ENCODE data around the gene AMPD2.

The AMPD2 gene

GRCh38 chr1:109619576-109620400 is at the start of gene AMPD2, which contains the start of gene GNAT2:
TSS of gene AMPD2 (plus strand) at chr1:109619837. CDS start at chr1:109621176, 1,339 bp downstream.
TSS of gene GNAT2 (minus strand) at chr1:109619616. CDS start at chr1:109612870, 6,746 bp downstream.
- peak; percentile 57 for DNase-seq (ENCODE audit: low read depth)

- no peak for DNase-seq (ENCODE audit: low read depth)
Measured at GRCh38 chr1:109570414-109570813, 49.2 kb upstream of the AMPD2 start.

GRCh38 chr1:109573785-109574184 is 45.9 kb upstream of the AMPD2 start:
- no peak for DNase-seq (ENCODE audit: low read depth)

DNA sequence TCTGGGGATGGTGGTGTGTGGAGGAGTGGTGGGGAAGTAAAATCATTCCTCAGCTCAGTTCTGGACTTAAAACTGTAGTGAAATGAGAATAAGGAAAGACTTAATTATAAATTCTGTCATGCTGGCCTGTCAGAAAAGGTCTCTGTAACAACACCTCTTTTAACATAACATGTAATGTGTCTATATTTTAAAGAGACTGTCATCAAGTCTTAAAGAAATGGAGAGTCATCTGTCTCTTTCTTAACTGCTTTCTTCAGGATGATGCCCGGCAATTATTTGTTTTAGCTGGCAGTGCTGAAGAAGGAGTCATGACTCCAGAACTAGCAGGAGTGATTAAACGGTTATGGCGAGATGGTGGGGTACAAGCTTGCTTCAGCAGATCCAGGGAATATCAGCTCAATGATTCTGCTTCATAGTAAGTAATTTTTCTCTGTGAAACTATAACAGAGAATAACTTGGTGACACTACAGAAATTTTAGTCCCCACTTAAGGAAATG is 40.6 kb upstream of the AMPD2 start:
- no peak for DNase-seq (ENCODE audit: low read depth)

DNA sequence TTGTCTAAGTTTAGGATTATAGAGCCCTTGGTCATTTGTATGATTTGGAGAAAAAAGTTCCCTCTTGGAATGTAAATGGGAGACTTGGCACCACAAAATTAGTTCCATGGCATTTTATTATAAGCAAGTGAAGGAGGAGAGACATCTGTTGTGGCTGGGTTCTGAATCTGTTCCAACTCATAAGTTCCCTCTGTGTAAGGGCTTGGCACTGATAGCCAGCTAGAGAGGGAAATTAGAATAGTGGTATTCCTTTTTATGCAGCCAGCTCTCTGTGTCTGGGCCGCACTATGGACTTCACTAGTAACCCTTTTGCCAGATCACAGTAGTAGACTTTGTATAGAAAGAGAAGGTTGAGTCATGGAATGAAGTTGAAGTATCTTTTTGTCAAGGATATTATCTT is 40.1 kb upstream of the AMPD2 start:
- no peak for DNase-seq (ENCODE audit: low read depth)

DNA sequence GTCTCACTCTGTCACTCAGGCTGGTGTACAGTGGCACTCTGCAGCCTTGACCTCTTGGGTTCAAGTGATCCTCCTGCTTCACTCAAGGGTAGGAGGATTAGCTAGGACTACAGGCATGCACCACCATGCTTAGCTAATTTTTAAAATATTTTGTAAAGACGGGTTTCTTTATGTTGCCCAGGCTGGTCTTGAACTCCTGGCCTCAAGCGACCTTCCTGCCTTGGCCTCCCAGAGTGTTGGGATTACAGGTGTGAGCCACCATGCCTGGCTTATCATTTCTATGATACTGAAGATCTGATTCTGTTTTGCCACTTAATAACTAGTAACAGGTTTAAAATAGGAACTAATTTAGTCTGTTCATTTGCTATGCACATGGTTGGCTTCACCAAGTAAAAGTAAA is 37.6 kb upstream of the AMPD2 start:
- DNase-seq (ENCODE audit: low read depth), result no peak

- DNase-seq (ENCODE audit: low read depth), result no peak
Measured at GRCh38 chr1:109584766-109585165, 34.9 kb upstream of the AMPD2 start.

GRCh38 chr1:109586055-109586454 is 33.6 kb upstream of the AMPD2 start:
- no peak for DNase-seq (ENCODE audit: low read depth)

DNA sequence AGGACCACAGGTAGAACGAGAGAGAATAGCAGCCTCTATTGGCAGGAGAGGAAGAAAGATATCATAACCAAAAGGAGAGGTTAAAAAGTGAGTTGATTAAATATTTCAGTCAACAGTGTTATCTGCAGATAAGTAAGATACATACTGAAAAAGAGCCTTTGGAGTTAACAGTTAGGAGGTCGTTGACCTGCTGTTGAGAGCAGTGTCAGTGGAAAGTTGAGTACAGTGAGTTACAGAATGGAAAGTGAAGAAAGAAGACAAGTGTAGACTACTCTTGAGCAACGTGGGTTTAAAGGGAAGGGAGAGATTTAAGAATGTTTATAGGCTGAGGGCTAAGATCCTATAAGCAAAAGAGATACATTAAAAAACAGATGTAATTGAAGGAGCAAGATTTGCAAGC is 30.5 kb upstream of the AMPD2 start:
- DNase-seq (ENCODE audit: low read depth), result no peak

DNA sequence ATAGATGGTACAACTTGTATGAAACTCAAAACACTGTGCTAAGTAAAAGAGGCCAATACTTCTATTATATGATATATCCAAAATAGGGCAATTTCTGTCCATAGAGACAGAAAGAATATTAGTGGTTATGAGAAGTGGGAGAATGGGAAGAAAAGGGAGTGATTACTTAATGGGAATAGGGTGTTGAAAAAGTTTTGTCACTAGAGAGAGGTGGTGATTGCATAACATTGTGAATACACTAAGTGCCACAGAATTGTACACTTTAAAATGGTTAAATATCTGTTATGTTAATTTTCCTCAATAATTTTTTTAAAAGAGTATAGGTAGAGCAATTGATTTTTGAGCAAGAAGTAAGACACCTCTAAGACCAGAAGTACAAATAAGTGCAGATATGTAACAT is 30.0 kb upstream of the AMPD2 start:
- DNase-seq (ENCODE audit: low read depth), result no peak

GRCh38 chr1:109592916-109593315 is 26.7 kb upstream of the AMPD2 start:
- no peak for DNase-seq (ENCODE audit: low read depth)

DNA sequence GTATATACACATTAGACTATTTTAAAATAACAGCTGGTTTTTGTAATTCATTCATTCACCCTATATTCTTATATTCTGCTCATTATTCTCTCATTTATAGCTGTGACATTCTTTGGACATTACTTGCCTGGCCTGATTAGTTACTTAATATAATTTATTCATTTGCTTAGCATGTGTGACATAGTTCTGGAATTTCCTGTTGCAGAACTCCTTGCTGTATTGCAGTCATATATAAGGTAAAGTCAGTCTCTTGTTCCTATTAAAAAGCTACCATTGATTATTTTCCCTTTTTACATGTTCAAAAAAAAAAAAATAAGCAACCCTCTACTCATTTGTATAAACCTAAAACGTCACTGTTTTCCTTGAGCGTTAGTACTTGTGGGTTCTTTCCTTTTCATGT is 24.1 kb upstream of the AMPD2 start:
- DNase-seq (ENCODE audit: low read depth), result no peak

- DNase-seq (ENCODE audit: low read depth), result no peak
Measured at GRCh38 chr1:109598156-109598555, 21.5 kb upstream of the AMPD2 start.

DNA sequence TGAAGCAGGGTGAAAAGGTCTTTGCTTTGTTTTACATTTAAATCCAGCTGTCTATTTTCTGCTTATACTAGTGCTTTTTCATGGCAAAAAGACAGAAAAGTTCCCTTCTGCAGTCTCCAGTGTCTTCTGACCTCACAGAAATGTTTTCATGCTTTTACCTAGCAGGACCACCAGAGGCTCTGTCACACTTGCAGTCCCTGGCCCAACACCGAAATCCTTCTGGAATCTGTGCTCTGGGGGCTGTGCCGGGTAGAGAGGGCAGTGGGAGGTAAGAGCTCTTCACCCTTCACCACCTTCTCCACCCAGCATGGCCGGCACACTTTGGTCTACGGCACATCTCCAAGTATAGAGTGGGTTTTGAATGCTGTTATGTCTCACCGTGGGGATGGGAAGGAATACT is 21.0 kb upstream of the AMPD2 start:
- no peak for DNase-seq (ENCODE audit: low read depth)

GRCh38 chr1:109603229-109603628 is 16.4 kb upstream of the AMPD2 start:
- DNase-seq (ENCODE audit: low read depth), result no peak

DNA sequence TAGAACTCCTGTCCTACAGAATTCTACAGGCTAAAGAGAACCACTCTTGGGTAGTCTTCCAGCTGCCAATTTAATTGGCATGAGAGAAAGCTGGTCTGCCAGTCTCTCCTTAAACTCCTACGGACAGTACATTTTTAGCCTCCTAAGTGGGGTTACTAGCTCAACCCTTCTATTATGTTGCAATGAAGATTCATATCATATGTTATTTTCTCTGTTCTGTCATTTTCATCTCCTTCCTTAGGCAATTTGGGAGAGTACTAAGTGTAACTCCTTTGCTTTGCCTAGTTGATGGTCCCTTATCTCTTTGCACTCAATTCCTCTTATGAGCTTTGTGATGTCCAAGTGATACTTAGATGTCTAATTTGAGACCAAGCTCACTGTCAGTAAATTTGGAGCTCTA is 14.3 kb upstream of the AMPD2 start:
- no peak for DNase-seq (ENCODE audit: low read depth)

GRCh38 chr1:109609881-109610280 is 9.8 kb upstream of the AMPD2 start:
- DNase-seq (ENCODE audit: low read depth), result no peak

GRCh38 chr1:109610609-109611307 is 8.9 kb upstream of the AMPD2 start:
- no peak for DNase-seq (ENCODE audit: low read depth)

DNA sequence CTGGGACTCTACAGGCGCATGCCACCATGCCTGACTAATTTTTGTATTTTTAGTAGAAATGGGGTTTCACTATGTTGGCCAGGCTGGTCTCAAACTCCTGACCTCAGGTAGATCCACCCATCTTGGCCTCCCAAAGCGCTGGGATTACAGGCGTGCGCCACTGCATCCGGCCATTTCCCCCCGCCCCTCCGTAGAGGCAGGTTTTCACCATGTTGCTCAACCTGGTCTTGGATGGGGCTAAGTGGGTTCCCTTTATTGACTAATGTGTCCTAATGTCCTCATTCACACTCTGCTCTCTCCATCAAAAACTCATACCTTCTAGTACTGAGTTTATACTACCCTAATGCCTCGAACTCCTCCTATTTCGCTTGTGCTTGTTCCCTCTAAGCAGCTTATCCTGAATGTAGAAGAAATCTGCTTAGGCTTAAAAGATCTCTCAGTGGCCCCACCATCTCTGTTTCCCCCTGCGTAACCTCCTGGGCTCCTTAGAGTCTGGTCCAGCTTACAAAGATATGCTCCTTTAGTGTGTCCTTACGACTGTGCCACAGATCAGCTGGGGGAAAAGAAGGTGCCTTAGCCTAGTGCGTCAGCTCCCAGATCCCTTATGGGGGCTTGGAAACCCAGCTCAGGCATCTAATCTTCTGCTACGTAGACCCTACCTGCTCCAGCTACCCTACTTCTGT is 8.2 kb upstream of the AMPD2 start:
- no peak for DNase-seq (ENCODE audit: low read depth)

GRCh38 chr1:109613361-109614147 is 6.1 kb upstream of the AMPD2 start:
- DNase-seq (ENCODE audit: low read depth), result no peak

- DNase-seq (ENCODE audit: low read depth), result no peak
Measured at GRCh38 chr1:109615879-109616278, 3.8 kb upstream of the AMPD2 start.

DNA sequence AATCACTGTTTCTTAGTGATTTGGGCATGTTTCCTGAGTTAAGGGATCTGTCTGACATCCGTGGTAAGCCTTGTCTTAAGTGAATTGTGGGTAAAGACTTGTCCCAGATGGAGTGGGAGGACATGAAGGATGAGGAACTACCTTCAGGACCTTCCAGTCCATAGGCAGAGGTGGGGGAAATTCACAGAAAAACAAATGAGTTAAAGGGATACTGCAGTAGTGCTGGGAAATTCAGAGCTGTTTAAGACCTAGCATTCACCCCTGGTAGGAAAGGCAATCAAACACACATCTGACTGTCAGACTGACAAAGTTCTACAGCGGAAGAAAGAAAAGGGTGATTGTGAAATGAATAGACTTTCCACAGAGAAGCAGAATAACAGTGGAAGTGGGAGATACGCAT is 3.2 kb upstream of the AMPD2 start:
- no peak for DNase-seq (ENCODE audit: low read depth)
